Right lung (tissue), 10 donors: ENCODE results near the gene TAF6. TPM values are rescaled to one million over a fixed set of nuclear protein-coding genes. Genes with fewer than 3 reads are reported as not detected.

Experiments used
- DNase-seq, 2 donors: peaks; one replicate each; pipeline ENCODE4 v3.0.0-alpha.2; 2013
- long read RNA-seq, 8 donors: transcript quantifications; one replicate each; lab custom pipeline, GENCODE V29; 2026
- polyA plus RNA-seq, 5 donors: library from polyadenylated mRNA; unstranded; fragments of 120-200 nt; gene quantifications; one replicate each; pipeline versions ENCODE4 v1.2.1 to v1.2.3, GENCODE V29; 2013; ENCODE audit warnings: inconsistent platforms in 1 of 5, low replicate concordance in 1 of 5; ENCODE audit not compliant: insufficient read length in 5 of 5, insufficient read depth in 1 of 5

The TAF6 gene
- polyA plus RNA-seq, result 10 to 100 TPM; 49.1 to 65.9 (median 58.1) TPM
- long read RNA-seq, donor 1, partial matches to known transcripts, result 14 of 16 reads
- long read RNA-seq, donor 1, other reads (novel, unspliced or antisense), result 0 of 16 reads
- long read RNA-seq, donor 2, partial matches to known transcripts, result 0 of 4 reads
- long read RNA-seq, donor 2, other reads (novel, unspliced or antisense), result 0 of 4 reads
- long read RNA-seq, donor 3, partial matches to known transcripts, result 126 of 128 reads
- long read RNA-seq, donor 3, other reads (novel, unspliced or antisense), result 0 of 128 reads
- long read RNA-seq, donor 4, partial matches to known transcripts, result 0 of 3 reads
- long read RNA-seq, donor 4, other reads (novel, unspliced or antisense), result 0 of 3 reads
- long read RNA-seq, donor 5, partial matches to known transcripts, result 7 of 14 reads
- long read RNA-seq, donor 5, other reads (novel, unspliced or antisense), result 0 of 14 reads
- long read RNA-seq, donor 6, partial matches to known transcripts, result 0 of 4 reads
- long read RNA-seq, donor 6, other reads (novel, unspliced or antisense), result 0 of 4 reads
- long read RNA-seq, donor 7, transcript TAF6-211 (15 exons, 2,464 nt), result major isoform, 22 of 24 reads
- long read RNA-seq, donor 7, partial matches to known transcripts, result 0 of 24 reads
- long read RNA-seq, donor 7, other reads (novel, unspliced or antisense), result 0 of 24 reads
- long read RNA-seq, donor 8, result 0 reads

- peak; percentile 93 to 96 for DNase-seq
These were observed at the start of gene TAF6, which contains the start of gene CNPY4 for GRCh38 chr7:100119072-100119969. Gene TAF6 (minus strand): TSS chr7:100119358. CDS start chr7:100114209, 5,149 bp downstream. Gene CNPY4 (plus strand): TSS chr7:100119634. CDS start chr7:100119745, 111 bp downstream.

GRCh38 chr7:100167912-100168323 is 48.8 kb upstream of the TAF6 start:
- no peak for DNase-seq

GRCh38 chr7:100166970-100167911 is 48.1 kb upstream of the TAF6 start:
- no peak for DNase-seq

GRCh38 chr7:100166317-100166940 is 47.3 kb upstream of the TAF6 start:
- no peak for DNase-seq

GRCh38 chr7:100163871-100164270 is 44.7 kb upstream of the TAF6 start:
- no peak for DNase-seq

- no peak for DNase-seq
These were observed 43.9 kb upstream of the TAF6 start for GRCh38 chr7:100163006-100163531.

- no peak for DNase-seq
These were observed 40.9 kb upstream of the TAF6 start for GRCh38 chr7:100160067-100160466.

GRCh38 chr7:100159099-100159623 is 40.0 kb upstream of the TAF6 start:
- DNase-seq, result no peak

GRCh38 chr7:100158229-100159098 is 39.3 kb upstream of the TAF6 start, which contains the start of gene TRAPPC14:
Gene TRAPPC14 (minus strand): TSS chr7:100158723. CDS start chr7:100158499, 224 bp downstream.
- peak; percentile 84 to 85 for DNase-seq

GRCh38 chr7:100157334-100158228 is 38.4 kb upstream of the TAF6 start:
- DNase-seq, result no peak

GRCh38 chr7:100157069-100157333 is 37.8 kb upstream of the TAF6 start:
- DNase-seq, result no peak

- no peak for DNase-seq
These were observed 37.3 kb upstream of the TAF6 start for GRCh38 chr7:100156331-100157068.

- DNase-seq, result no peak
These were observed 36.6 kb upstream of the TAF6 start for GRCh38 chr7:100155553-100156317.

- no peak for DNase-seq
These were observed 35.7 kb upstream of the TAF6 start for GRCh38 chr7:100154651-100155491.
